GM13976 (cell line): ENCODE results near the gene HOXA3.

Experiments
- DNase-seq: peaks from one replicate; pipeline ENCODE4 v3.0.0; 2012; ENCODE audit warnings: low spot score
- CTCF ChIP-seq: IDR thresholded peaks from 2 replicates; pipeline ENCODE4 v1.5.1; 2012; ENCODE audit warnings: borderline replicate concordance, mild to moderate bottlenecking; ENCODE audit not compliant: insufficient read depth; ENCODE audit errors: extremely low read depth, missing control alignments, control extremely low read depth
- in situ Hi-C: fragments of 300-500 bp; cut with MboI; formaldehyde crosslinking; loops from one replicate; pipeline ENCODE4 v1.12.0; 2022; ENCODE audit warnings: low sequenced_read_pairs, mixed read lengths, inconsistent platforms; ENCODE audit not compliant: unreplicated experiment

Gene HOXA3

GRCh38 chr7:27062946-27063345, 89.4 kb downstream of the HOXA3 start:
- TF ChIP-seq CTCF = no peak
- no peak for DNase-seq
- in situ Hi-C loops = no loop called here
